Left kidney (tissue), 2 donors: Measurements from ENCODE around the gene TPPP. TPM values are rescaled to one million over a fixed set of nuclear protein-coding genes. Genes with fewer than 3 reads are reported as not detected.
"Not testable (repeated sequence)": the region's sequence is repeated elsewhere in the genome, so short reads cannot be mapped to it uniquely, and the experiment has no call there.

Experiments
- DNase-seq: peaks from one replicate; pipeline ENCODE4 v3.0.0-alpha.2; 2013
- polyA plus RNA-seq: library from polyadenylated mRNA; unstranded; fragments of 120-200 nt; gene quantifications from one replicate; pipeline ENCODE4 v1.2.1, GENCODE V29; 2013; ENCODE audit not compliant: insufficient read length

The TPPP gene
- polyA plus RNA-seq, 1 donor = 7.3 TPM

DNA sequence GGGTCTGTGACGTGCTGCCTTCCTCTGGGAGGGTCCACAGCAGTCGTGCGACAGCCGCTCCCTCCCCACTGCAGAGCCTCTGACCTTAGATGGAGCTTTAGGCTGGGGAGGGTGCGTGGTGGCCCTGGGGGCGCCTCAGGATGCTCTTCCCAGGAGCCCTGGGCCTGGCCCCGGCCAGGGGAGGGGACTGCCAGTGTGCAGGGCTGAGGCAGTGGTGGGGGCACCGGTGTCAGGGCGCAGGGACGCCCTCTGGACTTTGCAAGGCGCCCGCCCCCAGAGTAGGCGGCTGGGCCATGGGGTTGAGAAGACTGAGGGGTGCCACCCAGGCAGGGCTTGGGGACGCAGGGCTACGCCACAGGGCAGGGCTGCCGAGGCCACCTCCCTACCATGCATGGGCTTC, 14.6 kb downstream of the TPPP start:
- not testable (repeated sequence) for DNase-seq

GRCh38 chr5:677131-678101, 15.7 kb downstream of the TPPP start:
- DNase-seq = no peak

GRCh38 chr5:676699-677076, 16.5 kb downstream of the TPPP start:
- DNase-seq = no peak

GRCh38 chr5:675871-676698, 17.1 kb downstream of the TPPP start:
- no peak for DNase-seq

DNA sequence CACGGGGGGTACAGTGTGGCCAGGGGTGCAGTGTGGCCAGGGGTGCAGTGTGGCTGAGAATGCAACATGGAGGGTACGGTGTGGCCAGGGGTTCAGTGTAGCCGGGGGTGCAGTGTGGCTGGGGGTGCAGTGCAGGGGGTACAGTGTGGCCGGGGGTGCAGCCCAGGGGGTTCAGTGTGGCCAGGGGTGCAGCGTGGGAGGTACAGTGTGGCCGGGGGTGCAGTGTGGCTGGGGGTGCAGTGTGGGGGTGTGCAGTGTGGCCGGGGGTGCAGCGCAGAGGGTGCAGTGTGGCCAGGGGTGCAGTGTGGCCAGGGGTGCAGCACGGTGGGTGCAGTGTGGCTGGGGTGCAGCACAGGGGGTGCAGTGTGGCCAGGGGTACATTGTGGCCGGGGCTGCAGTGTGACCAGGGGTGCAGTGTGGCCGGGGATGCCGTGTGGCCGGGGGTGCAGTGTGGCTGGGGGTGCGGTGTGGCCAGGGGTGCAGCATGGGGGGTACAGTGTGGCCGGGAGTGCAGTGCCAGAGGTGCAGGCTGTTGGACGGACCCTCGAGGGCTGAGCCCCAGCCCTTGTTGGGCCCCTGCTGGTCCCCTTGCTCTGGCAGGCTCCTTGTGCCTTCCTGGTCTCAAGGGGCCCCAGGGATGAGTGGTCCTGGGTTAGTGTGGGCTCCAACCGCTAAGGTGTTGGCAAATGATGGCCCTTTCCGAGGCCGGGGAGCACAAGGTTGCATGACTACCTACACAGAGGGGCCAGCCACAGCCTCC, 17.9 kb downstream of the TPPP start:
- no peak for DNase-seq

- no peak for DNase-seq
Measured at GRCh38 chr5:674630-675011, 18.5 kb downstream of the TPPP start.

DNA sequence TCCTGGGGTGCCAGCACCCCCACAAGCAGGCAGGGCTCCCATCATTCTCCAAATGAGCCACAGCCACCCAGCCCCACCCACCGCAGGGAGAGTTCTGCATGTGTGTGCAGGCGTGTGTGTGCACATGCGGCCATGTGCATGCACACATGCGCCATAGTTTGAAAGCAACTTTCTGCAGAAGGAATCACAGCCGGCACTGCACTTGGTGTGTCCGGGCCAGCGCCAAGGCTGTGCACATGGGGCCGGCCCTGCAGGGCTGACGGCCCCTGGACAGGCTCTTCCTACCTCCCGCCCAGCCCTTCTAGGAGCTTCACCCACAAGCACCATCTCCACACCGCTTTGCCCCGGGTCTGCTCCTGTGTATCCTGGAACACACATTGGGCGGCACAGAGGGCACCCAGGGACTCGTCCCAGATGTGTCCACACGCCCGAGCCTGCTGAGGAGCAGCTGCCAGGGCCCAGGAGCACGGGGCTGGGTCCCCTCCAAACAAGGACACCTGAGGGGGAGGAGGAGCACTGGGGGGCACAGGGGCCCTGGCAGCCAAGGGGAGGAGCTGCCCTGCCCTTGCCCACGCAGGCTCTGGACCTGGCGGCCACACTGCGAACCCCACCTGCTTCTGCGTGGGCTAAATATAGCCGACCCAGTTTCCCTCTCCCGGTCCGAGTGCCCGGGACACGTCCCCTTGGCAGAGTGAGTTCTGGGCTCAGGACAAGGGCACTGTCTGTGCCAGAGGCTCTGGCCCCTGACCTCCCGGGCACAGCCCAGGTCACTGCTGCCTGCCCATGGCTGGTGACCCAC, 19.1 kb downstream of the TPPP start:
- no peak for DNase-seq

DNA sequence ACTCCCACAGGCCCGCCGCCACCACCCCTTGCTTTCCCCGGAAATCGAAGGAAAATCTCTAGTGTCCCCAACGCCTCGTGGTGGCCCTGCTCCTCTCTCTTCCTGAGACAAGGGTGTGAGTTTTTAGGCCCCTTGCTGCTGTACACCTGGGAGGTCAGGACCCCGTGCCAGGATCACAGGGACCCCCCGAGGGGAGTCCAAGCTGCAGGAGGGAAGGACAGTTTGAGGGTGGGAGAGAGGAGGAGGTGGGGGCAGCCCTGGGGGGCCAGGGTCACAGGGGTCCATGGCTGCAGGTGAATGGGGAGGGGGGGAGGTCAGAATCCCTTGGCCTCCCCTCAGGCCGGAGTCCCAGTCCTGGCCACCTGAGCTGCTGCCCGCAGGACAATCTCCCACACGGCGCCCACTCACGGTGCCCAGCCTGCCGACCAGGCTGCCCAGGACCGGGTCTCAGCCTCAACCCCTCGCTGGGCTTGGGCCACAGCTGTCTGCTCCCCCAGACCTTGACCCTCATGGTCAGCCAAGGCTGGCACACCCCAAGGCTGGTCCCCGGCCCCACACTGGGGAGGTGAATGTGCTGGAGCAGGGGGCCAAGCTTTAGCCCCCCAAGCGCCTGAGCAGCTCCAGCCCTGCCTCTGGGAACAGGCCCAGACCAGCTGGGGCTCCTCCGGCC, 19.9 kb downstream of the TPPP start:
- no peak for DNase-seq

DNA sequence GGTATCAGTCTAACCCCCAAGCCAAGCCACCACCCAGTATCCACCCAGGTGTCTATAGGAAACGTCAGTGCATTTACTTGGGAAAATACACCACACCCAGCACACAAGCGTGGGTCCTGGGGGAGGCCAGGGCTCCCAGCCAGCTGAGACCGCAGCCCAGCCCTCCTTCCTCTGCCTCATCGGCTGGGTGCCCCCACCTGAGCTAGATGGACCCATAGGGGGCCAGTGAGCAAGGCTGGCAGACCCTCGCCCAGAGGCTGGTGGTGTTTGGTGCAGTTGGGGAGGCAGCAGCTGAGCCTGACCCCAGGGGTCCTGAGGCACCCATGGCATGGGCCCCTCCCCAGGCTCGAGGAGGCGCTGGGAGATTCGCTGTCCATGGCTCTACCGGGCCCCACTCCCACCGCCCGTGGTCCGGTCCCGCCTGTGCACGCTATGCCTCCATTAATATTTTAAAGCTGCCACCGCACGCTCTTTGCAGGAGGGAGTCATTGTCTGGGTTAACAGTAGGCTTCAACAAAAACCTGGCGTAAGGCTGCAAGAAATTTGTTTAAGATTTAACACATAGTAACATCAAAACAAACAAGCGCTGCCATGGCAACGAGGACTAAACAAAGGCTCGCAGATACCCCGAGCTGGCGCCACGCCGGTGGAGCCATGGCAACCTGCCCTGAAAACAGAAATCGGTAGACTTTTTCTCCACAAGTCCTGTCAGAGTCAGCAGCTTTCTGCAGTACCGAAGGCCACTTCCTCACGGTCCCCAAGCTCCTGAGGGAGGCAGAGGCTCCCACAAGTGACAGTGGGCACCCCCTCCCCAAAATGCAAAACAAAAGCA, 20.6 kb downstream of the TPPP start:
- peak; percentile 93 for DNase-seq

- peak; percentile 63 for DNase-seq
Measured at GRCh38 chr5:671459-672328, 21.5 kb downstream of the TPPP start.

DNA sequence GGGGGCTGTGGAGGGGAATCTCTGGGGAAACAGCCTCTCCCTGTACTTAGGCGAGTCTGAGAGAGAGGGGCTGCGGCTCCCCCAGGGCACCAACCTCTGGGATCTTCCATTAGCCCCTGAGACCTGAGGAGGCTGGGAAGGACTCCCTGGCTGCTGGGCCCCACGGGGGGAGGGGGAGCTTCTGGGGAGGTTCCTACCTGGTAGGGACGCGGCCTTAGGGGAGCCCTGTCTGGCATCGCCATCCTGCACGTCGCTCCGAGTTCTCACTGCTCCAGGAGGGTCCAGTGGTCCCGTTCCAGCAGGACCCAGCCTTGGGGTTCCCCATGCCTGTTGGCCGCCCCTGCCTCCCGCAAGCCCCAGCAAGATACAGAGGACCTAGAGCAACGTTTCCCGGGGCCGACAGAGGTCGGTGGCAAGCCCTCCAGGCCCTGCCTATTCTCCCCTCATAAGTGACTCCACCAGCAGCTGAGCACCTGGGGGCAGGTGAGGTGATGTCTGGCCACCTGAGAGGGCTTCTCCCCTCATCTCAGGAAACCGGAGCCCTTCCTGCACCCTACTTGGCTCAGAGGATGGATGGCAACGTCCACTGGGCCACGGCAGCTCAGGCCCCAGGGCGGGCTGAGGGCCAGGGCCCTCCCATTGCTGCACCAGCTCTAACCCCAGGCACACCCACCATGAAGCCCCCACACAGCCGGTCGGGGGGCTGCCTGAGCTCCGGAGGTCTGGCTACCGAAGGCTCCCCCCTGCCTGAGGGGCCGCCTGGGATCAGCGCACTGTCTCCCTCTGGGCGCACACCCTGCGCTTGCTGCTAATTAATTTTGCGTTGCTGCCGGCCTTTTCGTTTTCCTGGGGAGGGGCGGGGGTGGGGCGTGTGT, 22.5 kb downstream of the TPPP start:
- DNase-seq = no peak

DNA sequence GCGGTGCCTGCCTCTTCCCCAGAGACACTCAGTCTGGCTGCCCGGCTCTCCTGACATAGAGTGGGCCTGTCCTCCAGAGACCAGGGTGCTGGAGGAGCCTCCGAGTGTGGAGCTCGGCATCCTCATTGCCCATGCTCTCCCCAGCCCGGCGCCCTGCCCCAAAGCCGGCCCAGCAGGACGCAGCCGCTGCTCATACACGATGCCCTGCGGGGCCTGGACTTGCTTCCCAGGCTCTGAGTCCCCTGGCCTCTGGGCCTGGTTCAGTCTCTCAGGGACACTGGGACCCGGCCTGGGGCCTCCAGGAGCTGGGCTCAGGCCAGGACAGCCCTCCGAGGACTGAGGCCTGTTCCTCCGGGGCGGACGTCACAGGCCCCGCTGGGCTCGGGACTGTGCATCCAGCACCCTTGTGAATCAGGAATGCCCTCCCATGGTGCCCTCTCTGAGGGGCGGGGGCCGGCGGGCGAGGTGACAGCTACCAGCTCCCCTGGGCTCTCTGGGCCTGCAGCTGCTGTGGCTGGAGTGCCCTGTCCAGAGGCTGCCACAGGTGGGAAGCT, 23.2 kb downstream of the TPPP start:
- no peak for DNase-seq

DNA sequence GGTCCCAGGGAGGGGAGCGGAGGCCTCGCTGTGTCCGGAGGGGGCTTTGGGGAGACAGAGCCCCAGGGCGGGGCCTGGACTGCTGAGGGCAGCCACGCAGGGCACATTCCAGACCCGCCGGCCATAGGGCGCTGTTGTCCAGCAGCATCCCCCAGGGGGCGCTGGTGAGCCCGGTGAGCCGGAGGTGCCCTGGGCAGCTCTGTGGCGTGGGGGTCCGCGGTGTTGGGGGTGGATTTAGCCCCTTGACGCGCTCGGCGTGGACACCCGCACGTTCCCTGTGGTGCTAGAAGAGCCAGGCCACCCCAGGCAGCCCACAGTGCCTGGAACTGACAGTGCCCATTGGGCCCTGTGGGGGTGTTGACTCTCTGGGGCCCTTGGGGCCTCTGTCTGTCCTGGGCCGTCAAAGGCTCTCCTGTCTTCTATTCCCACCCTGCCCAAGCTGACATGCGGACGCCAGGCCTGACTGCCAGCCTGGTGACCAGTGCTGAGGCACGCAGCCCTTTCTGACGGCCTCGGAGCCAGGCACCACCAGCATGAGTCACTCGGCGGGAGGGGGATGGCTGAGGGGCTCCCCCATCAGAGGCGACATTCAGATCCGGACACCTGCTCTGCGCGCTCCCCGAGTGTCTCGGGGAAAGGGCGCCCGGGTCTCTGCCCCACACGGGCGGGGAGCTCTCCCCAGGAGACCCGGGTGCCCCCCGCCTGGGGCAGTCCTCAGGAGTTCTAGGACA, 23.9 kb downstream of the TPPP start:
- no peak for DNase-seq

GRCh38 chr5:668283-668995, 24.7 kb downstream of the TPPP start:
- DNase-seq = no peak

GRCh38 chr5:666816-667498, 26.2 kb downstream of the TPPP start:
- no peak for DNase-seq
